Hepatocyte (in vitro differentiated cells): Measurements from ENCODE around the gene UBE2E1.

ENCODE experiments used
- EZH2phosphoT487 ChIP-seq: fragments of 200-600 bp; sonication (generic); IDR thresholded peaks from one replicate; pipeline ENCODE4 v1.6.1; 2018; ENCODE audit warnings: antibody characterized with exemption, mild to moderate bottlenecking, low read depth, moderate library complexity; ENCODE audit not compliant: unreplicated experiment, severe bottlenecking
- TF ChIP-seq, protein P1 (sequence below): fragments of 200-600 bp; sonication (generic); IDR thresholded peaks from 2 replicates; pipeline ENCODE4 v1.5.1; 2016; ENCODE audit warnings: antibody characterized with exemption, mild to moderate bottlenecking; ENCODE audit not compliant: poor library complexity

DNA sequence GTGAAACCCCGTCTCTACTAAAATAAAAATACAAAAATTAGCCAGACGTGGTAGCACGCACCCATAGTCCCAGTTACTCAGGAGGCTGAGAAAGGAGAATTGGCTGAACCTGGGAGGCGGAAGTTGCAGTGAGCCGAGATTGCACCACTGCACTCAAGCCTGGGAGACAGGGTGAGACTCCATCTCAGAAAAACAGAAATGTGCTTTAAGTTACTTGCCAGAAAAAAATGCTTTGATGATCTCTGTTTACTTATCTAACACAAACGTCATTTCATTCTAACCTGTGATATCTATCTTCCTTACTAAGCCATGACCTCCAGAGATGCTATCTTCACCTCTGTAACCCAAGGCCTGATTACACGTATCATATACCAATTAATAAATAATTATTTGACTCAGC lies 103.6 kb downstream of the UBE2E1 start:
- TF ChIP-seq, protein P1, sequence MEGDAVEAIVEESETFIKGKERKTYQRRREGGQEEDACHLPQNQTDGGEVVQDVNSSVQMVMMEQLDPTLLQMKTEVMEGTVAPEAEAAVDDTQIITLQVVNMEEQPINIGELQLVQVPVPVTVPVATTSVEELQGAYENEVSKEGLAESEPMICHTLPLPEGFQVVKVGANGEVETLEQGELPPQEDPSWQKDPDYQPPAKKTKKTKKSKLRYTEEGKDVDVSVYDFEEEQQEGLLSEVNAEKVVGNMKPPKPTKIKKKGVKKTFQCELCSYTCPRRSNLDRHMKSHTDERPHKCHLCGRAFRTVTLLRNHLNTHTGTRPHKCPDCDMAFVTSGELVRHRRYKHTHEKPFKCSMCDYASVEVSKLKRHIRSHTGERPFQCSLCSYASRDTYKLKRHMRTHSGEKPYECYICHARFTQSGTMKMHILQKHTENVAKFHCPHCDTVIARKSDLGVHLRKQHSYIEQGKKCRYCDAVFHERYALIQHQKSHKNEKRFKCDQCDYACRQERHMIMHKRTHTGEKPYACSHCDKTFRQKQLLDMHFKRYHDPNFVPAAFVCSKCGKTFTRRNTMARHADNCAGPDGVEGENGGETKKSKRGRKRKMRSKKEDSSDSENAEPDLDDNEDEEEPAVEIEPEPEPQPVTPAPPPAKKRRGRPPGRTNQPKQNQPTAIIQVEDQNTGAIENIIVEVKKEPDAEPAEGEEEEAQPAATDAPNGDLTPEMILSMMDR = no peak
- no peak for TF ChIP-seq EZH2phosphoT487
